IMR-90 (cell line): Measurements from ENCODE around the gene NLGN1.

Experiments
- POLR2A ChIP-seq: IDR thresholded peaks from 2 replicates; pipeline ENCODE4 v1.6.1; 2012; ENCODE audit warnings: mild to moderate bottlenecking, low read depth, low read length
- RCOR1 ChIP-seq: IDR thresholded peaks from 2 replicates; pipeline ENCODE4 v1.6.1; 2012; ENCODE audit warnings: mild to moderate bottlenecking, low read length, improper control_type of control experiment; ENCODE audit not compliant: insufficient replicate concordance
- TF ChIP-seq, protein P1 (sequence below): fragments of 150-350 bp; IDR thresholded peaks from 2 replicates; pipeline ENCODE4 v1.6.1; 2017; ENCODE audit warnings: mild to moderate bottlenecking, antibody characterized with exemption, low read length, low read depth
- TF ChIP-seq, protein P2 (sequence below): conservative IDR thresholded peaks from 2 replicates; pipeline ENCODE4 v1.5.1; 2012; ENCODE audit warnings: mild to moderate bottlenecking, low read depth, low read length, improper control_type of control experiment

DNA sequence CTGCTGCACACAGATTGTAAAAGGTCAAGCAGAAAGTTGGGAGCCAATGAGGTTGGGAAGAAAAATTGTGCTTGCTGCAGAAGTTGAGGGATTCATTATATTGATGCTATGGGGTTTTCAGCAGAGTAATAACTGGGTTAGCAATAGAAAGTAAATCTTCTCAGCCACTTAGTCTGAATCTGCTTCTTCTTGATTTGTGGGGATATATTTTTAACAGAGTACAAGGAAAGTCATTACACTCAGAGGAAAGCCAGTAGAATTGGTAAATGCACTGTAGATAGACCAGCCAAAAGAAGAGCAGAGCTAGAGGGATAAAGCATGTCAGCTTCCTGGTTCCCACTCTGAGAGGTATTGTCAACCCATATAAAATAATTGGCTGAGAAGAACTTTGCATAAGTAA, 663.6 kb downstream of the NLGN1 start:
- TF ChIP-seq, protein P1, sequence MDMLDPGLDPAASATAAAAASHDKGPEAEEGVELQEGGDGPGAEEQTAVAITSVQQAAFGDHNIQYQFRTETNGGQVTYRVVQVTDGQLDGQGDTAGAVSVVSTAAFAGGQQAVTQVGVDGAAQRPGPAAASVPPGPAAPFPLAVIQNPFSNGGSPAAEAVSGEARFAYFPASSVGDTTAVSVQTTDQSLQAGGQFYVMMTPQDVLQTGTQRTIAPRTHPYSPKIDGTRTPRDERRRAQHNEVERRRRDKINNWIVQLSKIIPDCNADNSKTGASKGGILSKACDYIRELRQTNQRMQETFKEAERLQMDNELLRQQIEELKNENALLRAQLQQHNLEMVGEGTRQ: no peak
- TF ChIP-seq RCOR1 (no peak), POLR2A (no peak)
- TF ChIP-seq, protein P2, sequence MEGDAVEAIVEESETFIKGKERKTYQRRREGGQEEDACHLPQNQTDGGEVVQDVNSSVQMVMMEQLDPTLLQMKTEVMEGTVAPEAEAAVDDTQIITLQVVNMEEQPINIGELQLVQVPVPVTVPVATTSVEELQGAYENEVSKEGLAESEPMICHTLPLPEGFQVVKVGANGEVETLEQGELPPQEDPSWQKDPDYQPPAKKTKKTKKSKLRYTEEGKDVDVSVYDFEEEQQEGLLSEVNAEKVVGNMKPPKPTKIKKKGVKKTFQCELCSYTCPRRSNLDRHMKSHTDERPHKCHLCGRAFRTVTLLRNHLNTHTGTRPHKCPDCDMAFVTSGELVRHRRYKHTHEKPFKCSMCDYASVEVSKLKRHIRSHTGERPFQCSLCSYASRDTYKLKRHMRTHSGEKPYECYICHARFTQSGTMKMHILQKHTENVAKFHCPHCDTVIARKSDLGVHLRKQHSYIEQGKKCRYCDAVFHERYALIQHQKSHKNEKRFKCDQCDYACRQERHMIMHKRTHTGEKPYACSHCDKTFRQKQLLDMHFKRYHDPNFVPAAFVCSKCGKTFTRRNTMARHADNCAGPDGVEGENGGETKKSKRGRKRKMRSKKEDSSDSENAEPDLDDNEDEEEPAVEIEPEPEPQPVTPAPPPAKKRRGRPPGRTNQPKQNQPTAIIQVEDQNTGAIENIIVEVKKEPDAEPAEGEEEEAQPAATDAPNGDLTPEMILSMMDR: no peak
